Stimulated activated CD8-positive, alpha-beta memory T cell treated with anti-CD3 and anti-CD28 coated beads, Interleukin-4, amount 100 ng/mL, for 24 hours (primary cell): ENCODE results near the gene DEFB110.

Source experiments
- DNase-seq: peaks from one replicate; pipeline ENCODE4 v3.0.0-alpha.2; 2020; ENCODE audit warnings: low read depth

The DEFB110 gene

DNA sequence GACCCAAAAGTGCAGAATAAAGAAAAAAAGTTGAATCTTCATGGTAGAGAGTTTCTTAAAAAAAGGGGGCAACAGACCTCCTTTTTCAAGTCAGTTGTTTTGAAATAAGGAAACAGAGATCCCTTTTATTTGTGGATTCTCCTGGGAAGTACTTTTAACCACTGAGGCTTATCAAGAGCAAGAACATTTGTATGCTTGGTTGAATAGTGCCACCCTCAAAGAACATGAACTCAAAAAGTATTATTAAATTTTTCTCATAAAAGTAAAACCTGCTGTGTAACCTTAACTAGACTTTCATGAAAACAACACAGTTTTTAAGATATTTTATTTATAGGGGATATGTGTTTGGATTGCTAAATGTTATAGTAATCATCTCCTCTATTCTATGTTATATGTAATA, at the start of gene DEFB110:
DEFB110 (minus strand) TSS at position 101 of the 400 bp plus-strand sequence; CDS start at position 42, 59 bp downstream.
- no peak for DNase-seq

DNA sequence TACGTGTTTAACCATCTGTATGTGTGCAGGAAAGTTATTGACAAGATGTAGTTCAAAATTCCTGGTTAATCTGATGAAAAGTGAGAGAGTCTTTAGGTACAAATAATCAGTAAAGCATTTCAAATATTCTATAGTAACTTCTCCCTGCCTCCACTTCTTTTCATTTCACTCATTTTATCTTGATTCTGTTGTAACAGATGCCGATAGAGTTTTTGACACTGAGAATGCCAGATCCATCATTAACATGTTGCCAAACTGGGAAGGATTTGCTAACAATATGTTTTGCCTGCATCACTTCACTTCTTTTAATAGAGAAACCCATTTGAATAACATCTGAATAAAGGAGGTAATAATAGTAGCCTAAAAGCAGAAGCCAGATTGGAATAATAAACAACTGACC, 48.3 kb upstream of the DEFB110 start:
- no peak for DNase-seq

DNA sequence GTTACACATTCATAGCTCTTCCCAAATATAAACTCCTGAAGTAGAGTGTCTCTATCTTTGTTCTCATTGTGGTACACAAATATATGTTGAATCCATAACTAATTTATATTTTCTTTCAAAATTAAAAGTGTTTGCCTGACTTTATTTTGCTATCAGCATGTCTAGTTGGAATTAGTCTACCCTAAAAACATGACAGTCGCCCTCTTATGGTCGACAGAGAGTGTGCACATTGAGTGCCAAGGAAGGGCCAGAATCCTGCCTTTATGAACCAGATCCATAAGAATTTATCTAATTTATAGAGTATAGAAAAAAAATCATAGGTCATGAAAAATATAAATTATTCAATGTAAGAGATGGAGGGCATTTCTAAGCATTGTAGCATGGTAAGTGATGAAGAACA, 40.3 kb upstream of the DEFB110 start:
- no peak for DNase-seq

DNA sequence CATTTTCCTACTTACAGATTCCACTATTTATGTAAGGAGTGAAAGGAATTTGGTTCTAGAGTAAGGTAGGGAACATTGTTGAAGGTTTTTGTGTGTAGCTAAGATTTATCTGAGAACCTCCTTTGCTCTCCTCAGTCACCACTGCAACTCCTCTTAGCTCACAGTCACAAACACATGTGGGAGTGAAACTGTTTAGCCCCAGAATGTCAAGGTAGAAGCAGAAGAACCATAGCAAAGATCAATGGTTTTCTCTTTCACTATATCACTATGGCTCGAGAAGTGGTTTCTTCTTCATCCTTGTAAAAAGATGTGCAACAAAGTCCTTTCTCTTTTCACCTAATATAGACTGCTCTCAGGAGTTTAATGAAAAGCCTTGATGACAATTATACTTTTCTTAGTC, 34.4 kb upstream of the DEFB110 start:
- no peak for DNase-seq

DNA sequence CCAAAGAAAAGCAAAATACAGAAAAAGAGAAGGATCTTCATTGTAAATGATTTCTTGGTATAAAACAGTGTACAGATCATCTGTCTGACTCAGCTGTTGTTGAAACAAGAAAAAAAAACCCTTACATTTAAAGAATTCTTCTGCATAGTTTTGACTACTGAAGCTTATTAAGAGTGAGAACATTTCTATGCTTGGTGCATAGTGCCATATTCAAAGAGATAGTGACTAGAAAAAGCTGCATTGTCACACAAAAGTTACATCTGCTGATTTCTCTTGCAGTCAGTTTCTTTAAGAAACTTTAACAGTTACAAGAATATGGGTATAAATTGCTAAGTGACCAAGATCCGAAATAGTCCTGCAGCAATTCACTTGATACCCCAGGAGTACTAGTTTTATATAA, 28.0 kb upstream of the DEFB110 start, which contains the start of gene DEFB112:
DEFB112 (minus strand) TSS at position 101 of the 400 bp plus-strand sequence; CDS start at position 41, 60 bp downstream.
- no peak for DNase-seq

DNA sequence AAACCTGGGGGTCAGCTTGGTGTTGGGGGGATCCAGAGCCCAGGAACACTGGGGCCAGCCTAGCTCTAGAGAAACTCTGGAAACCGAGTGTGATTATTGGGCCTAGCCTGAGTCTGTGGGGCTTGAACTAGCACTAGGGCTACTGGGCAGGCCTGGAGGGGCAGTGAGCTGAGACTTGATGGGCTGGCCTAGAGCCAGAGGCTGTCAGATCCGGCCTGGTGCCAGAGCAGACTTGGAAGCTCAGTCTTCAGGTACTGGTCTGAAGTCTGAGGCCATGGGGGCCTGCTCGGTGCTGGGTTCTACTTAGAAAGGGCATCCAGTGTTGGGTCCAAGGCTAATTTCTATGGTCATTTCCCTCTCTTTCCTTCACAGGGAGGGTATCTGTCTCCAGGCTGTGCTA, 25.2 kb upstream of the DEFB110 start:
- no peak for DNase-seq

DNA sequence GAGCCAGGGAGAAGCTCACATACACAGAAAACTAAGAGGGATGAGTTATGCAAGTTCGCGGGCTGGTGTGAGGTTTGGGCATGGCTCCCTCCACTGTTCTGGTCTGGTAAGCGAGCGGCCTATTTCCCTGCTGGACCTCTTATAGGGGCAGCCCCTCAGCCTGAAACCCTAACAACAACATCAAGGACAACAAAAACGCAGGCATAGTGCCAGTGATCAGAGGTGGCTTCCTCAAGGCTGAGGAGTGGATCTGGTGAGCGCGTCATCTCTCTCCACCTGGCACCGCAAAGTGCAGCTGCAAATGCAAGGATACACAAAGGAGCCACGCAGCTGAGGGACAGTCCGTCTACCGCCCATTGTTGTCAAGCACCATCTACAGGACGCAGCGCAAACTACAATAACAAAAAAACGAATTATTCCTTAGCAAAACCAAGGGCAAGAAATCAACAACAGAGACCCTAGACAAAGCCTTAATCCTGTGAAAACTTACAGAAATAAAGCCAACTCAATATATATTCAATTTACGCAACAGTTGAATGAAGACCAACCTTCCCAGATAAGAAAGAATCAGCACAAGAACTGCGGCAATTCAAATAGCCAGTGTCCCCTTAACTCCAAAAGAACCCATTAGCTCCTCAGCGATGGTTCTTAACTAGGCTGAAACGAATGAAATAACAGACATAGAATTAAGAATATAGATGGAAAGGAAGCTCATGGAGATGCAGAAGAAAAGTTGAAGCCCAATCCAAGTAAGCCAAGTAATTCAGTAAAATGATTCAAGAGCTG, 9.2 kb upstream of the DEFB110 start:
- DNase-seq: no peak

DNA sequence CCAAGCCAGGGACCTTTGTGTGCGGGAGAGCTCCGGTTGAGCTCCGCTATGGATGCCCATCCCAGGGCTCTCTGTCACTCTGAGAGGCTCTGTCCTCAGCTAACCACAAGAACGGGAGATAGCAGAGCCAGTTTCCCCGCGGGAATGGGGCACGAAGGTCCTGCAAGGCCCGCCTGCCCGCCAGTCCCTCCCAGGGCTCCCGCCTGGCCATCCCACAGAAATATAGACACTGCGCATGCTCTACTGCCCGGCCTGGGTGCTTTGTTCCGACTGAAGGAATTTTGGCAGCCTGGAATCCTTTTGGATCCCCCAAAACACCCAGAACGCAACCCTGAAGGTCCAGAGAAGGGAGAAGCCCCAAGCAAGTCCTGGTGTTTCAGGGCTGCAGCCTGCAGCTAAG, 8.6 kb upstream of the DEFB110 start:
- DNase-seq: no peak

DNA sequence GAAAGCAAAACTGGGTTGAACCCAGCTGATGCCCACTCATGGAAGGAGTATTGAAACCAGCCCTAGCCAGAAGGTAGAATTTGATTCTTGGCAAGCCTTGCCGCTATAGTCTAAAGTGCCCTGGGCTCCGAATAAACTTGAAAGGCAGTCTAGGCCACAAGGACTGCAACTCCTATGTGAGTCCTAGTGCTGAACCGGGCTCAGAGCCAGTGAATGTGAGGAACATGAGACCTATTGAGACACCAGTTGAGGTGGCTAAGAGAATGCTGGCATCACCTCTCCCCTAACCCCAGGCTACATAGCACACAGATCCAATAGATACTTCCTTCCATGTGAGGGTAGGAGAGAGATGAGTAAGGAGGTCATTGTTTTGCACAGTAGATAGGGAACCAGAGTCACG, 3.5 kb upstream of the DEFB110 start:
- DNase-seq: no peak

DNA sequence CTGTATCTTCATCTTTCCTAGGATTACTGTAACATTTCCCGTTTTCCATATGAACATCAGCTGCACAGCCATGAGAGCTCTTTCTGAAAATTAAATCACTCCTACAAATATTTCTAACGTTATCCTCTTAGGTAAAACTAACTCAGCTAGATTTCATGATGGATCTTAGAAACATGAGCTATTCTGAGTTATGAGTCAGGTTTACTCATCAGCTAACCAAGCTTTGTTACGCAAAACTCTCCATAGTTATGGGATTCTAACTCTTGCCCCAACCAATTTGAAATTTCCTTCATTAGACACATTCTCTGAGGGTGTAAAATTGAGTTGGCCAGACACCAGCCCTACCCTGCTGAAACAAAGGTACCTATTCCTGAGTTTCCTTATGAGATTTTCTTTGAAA, 14.0 kb downstream of the DEFB110 start:
- DNase-seq: no peak

DNA sequence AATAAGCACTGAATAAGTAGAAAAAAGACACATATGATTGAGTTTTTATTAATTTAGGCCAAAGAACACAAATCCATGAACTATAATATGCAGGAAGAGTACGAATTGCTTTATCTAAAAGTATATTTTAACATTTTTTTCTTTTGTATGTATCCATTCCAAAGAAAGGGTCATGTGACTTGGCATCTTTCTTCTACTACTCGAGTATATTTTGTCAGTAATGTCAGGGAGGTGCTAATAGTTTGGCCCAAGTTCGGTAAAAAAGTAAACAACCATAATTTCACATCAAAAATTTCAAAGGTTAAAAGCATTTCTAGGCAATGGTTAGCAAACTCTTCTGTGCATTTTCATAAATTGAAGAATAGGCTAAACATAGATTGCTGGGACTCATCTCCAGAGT, 18.7 kb downstream of the DEFB110 start:
- DNase-seq: no peak

DNA sequence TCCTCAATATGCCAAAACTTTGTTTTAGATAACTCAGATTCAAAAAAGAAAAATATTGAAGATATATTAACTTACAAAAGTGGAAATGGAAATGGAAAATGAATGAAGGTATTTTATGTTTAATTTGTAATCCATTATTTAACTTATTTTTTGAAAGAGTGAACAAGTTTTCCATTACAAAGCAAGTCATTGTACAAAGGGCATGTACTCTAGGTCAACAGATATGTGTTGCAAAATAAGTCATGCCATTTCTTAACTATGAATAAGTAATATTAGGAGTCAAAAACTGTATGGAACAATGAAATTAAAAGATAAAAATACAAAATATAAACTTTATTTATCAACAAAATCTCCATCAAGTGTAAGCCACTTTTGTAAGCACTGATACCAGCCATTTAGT, 26.5 kb downstream of the DEFB110 start:
- DNase-seq: no peak

DNA sequence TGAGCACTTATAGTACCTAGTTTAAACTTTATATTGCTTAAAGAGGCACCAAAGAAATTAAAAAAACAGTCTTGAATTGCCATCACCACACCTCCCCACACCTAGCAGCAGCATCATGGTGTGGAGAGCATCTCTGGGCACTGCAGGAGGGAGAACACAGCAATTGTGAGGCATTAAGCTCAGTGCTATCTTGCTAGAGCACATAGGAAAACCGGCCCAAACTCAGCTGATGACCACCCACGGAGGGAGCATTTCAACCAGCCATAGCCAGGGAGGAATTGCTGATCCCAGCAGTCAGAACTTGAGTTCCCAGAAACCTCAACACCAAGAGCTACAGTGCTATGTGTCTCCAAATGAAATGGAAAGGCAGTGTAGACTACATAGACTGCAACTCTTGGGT, 32.9 kb downstream of the DEFB110 start:
- DNase-seq: no peak

DNA sequence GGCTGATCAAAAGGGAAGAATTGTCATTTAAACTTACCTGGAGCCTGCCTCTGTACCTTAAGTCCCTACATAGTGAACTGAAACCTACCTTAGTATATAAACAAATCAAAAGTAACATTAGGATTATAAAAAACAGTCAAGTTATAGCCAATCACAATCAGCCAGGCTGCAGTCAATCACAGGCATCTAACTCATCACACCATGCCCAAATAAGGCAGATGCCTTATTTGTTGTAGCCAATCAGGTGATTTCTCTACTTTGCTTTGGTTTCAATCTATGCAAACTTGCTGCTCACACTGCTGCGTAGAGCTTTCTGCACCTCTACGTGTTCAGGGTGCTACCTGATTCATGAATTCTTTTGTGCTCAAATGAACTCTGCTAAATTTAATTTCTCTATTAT, 34.0 kb downstream of the DEFB110 start:
- DNase-seq: no peak

DNA sequence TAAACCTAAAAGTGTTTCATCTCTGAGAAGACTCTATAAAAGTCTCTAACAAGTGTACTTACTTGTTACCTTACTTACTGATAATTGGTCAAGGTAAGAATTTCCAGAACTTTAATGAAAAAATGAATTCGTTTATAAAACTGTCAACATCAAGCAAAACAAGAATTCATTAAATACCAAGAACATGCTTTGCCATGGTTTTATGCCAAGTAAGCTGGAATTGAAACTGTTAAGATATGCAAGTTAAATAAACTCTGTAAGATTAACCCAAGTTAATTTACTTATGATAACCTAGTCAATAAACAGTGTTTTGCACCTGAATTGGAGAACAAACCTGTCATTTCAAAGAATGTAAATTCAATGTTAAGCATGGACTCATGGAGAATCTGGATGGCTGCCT, 35.2 kb downstream of the DEFB110 start:
- no peak for DNase-seq

DNA sequence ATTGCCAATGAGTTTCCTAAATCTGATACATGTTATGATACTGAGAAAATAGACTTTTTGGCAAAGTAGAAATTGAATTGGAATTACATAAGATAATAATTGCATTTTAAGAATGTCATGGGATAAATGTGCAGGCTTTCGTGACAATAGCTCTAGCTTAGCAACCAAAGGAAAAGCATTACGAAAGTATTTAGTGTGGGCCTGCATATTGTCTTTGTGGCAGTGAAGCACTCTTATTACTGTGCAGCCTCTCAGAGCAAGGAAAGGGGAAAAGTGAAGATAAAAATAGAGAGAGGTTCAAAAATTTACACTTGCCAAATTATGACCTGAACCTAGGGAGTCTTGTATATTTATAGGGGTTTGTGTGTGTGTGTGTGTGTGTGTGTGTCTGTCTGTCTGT, 39.7 kb downstream of the DEFB110 start:
- DNase-seq: no peak

DNA sequence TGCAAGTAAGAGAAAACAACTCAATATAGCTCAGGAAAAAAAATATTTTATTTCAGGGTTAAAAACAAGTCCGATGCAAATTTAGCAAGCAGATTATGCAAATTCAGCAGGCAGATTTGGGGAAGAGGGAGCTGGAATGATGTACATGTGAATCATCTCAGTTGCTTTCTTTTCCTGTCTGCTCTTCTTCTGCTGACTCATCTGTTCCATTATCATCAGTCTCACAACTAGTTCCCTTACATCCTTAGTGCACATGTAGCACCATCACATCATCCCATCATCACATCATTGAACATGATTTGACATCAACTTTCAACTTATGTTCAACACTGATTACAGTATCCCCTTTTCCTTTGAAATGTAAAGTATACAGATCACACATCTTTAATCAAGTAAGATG, 40.9 kb downstream of the DEFB110 start:
- no peak for DNase-seq

DNA sequence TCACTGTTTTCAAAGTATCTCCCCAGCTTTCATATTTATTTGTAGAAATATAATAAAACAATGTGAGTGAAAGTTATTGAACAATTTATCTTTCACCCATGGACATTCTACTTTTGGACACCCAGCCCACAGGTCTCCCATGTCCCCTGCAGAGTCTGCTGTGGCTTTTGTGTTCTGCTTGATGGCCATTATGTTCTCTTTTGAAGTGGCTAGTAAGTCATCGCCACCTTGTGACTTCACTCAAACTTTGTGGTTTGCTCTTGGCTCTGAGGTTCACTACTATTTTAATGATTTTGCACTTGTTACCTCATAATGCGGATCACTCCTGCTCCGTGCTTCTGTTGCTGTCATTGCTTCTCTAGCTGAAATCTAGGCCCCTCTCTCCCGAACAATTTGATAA, 42.2 kb downstream of the DEFB110 start:
- no peak for DNase-seq

DNA sequence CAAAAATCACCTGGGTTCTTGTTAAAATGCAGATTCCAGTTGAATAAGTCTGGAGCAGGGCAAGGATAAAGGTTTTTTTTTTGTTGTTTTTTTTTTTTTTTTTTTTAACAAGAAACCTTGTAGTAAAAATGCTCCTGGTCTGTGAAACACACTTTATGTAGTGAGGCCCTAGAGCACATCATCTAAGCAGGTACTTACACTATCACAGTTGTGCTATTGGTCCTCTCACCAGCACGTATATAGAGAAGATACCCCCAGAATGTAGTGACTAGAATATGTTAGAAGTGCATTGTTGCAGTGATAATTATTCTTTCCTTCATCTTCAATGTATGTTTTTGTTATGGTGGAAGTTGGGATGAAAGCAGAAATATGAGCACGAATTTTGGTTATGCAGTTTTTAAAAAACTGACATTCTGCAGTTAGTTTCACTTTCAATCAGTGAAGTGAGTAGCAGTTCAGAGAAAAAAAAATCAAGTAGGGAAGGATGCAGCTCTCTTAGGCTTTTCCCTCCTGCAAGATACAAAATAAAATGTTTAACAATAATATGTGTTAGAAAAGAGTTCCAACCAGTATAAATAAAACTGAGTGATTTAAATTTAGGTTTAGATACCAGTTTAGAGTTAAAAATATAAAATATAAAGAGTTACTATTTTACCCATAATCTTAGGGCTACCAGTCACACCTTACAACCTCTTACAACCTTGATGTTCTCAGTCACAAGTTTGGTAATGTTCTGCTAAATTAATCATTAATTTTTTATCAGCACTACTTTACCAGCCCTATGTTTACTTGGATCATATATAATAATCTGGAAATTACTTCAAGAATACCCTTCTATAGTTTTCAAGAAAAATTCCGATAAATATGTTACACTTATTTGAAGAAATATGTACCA, 43.2 kb downstream of the DEFB110 start:
- DNase-seq: no peak

DNA sequence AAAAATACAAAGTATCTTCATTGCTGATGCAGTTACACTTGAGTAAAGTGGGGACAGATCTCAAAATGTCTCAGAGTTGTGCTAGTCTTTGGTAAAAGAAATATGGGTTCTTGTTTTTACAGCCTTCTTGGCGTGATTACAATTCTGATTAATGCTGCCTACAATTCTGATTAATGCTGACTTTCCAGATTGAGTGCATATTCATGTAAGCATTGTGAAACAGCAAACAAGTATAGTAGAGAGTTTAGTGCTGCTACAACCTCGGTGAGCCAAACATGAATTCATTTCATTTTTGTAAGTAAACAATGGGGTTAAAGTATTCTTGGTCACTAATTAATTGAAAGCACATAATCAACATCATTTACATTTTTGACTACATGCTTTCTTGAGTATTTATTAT, 52.2 kb downstream of the DEFB110 start, which contains the start of gene DEFB113:
DEFB113 (minus strand) TSS at position 21 of the 400 bp plus-strand sequence; CDS start at position 21, 0 bp downstream.
- DNase-seq: no peak
